ENCODE results near the gene PTN.
"Not testable (repeated sequence)": the region's sequence is repeated elsewhere in the genome, so short reads cannot be mapped to it uniquely, and the experiment has no call there.

The PTN gene

GRCh38 chr7:137209151-137209817, 134.2 kb downstream of the PTN start:
- H3K27ac Mint-ChIP-seq: no peak overlapping the region
- no peak overlapping the region for H3K4me3 Mint-ChIP-seq
- H3K9me3 Mint-ChIP-seq: peaks cover 6 to 10% of the 10 kb centered on the region in 2 donors
- DNase-seq (no peak), ATAC-seq (replicated peaks) (no peak)
- no peaks in the 10 kb centered on the region for H3K4me1 Mint-ChIP-seq
- no peaks in the 10 kb centered on the region for H3K36me3 Mint-ChIP-seq
- H3K27me3 Mint-ChIP-seq: no peaks in the 10 kb centered on the region

DNA sequence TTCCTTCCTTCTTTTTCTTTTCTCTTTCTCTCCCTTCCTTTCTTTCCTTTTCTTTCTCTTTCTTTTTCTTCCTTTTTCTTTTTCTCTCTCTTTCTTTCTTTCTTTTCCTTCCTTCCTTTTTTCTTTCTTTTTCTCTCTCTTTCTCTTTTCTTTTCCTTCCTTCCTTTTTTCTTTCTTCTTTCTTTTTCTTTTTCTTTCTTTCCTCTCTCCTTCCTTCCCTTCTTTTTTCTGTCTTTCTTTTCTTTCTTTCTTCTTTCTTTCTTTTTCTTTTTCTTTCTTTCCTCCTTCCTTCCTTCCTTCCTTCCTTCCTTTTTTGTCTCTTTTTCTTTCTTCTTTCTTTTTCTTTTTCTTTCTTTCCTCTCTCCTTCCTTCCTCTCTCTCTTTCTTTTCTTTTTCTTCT, 136.8 kb downstream of the PTN start:
- ATAC-seq (replicated peaks) (no peak), DNase-seq (no peak)
- Mint-ChIP-seq H3K4me3 (no peak overlapping the region), H3K36me3 (no peaks in the 10 kb centered on the region), H3K4me1 (no peaks in the 10 kb centered on the region), H3K27ac (no peak overlapping the region), H3K27me3 (no peaks in the 10 kb centered on the region), H3K9me3 (peaks cover 6 to 10% of the 10 kb centered on the region in 2 donors)

GRCh38 chr7:137204246-137204645, 139.3 kb downstream of the PTN start:
- DNase-seq: no peak
- H3K4me3 Mint-ChIP-seq: no peak overlapping the region
- H3K27me3 Mint-ChIP-seq: no peaks in the 10 kb centered on the region
- peaks cover 6 to 10% of the 10 kb centered on the region in 2 donors for H3K9me3 Mint-ChIP-seq
- no peak for ATAC-seq (replicated peaks)
- no peak overlapping the region for H3K27ac Mint-ChIP-seq
- no peaks in the 10 kb centered on the region for H3K4me1 Mint-ChIP-seq
- H3K36me3 Mint-ChIP-seq: no peaks in the 10 kb centered on the region

DNA sequence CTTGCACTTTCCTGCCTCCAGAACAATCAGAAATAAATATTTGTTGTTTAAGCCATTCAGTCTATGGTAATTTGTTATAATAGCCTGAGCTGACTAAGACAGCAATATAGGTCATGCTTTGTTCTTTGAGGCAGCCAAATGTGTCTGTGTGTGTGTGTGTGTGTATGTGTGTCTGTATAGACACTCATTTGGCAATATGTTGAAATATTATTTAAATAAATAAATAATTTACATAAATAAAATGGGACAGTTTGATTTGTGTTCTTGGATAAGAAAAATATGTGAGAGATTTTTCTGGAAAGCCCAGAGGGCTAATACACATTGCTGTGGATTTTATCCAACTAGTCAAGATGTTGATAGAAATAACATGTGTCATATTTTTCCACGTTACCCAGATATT, 140.2 kb downstream of the PTN start:
- DNase-seq (no peak), ATAC-seq (replicated peaks) (no peak)
- Mint-ChIP-seq H3K27ac (no peak overlapping the region), H3K4me1 (no peaks in the 10 kb centered on the region), H3K9me3 (peaks cover 6 to 10% of the 10 kb centered on the region in 2 donors), H3K4me3 (no peak overlapping the region), H3K27me3 (no peaks in the 10 kb centered on the region), H3K36me3 (no peaks in the 10 kb centered on the region)

GRCh38 chr7:137196648-137197047, 146.9 kb downstream of the PTN start:
- Mint-ChIP-seq H3K27ac (no peak overlapping the region), H3K36me3 (no peaks in the 10 kb centered on the region), H3K4me1 (no peaks in the 10 kb centered on the region), H3K4me3 (no peak overlapping the region), H3K9me3 (peaks cover 0 to 5% of the 10 kb centered on the region in 2 donors), H3K27me3 (no peaks in the 10 kb centered on the region)
- ATAC-seq (replicated peaks): no peak
- no peak for DNase-seq

DNA sequence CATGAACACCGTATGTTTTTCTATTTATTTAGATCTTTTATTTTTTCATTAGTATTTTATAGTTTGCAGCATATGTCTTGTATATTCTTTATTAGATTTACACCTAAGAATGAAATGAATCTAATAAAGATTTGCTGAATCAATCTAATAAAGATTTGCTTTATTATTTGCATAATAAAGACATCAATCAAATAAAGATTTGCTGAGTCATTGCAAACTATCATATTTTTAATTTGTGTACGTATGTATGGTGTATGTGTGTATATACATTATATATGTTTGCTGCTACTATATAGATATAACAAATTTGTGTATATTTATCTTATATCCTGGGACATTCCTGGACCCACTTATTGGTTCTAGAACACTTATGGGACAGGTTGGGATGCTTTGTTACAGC, 147.5 kb downstream of the PTN start:
- no peak overlapping the region for H3K4me3 Mint-ChIP-seq

DNA sequence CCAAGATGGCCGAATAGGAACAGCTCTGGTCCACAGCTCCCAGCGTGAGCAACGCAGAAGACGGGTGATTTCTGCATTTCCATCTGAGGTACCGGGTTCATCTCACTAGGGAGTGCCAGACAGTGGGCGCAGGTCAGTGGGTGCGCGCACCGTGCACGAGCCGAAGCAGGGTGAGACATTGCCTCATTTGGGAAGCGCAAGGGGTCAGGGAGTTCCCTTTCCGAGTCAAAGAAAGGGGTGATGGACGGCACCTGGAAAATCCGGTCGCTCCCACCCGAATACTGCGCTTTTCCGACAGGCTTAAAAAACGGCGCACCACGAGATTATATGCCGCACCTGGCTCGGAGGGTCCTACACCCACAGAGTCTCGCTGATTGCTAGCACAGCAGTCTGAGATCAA, 161.9 kb downstream of the PTN start:
- not testable (repeated sequence) for H3K4me1 Mint-ChIP-seq; DNase-seq; H3K27ac Mint-ChIP-seq; H3K36me3 Mint-ChIP-seq; ATAC-seq (replicated peaks); H3K27me3 Mint-ChIP-seq; H3K9me3 Mint-ChIP-seq; H3K4me3 Mint-ChIP-seq

More for the DNA sequence above, 147.5 kb downstream of the PTN start:
- ATAC-seq (replicated peaks) (no peak), DNase-seq (no peak)
- Mint-ChIP-seq H3K36me3 (no peaks in the 10 kb centered on the region), H3K9me3 (peaks cover 0 to 5% of the 10 kb centered on the region in 2 donors), H3K27ac (no peak overlapping the region), H3K4me1 (no peaks in the 10 kb centered on the region), H3K27me3 (no peaks in the 10 kb centered on the region)
